A549 (cell line): Measurements from ENCODE around the gene ARHGEF38. TPM values are rescaled to one million over a fixed set of nuclear protein-coding genes. Genes with fewer than 3 reads are reported as not detected.

Source experiments
- ATAC-seq, 2 experiments: fragments of 200-7000 bp in 1 of 2; fragments of >200 bp in 1 of 2; cut with Nextera tagmentation in 1 of 2; cut with Tn5 transposase in 1 of 2; 3 replicates each; pipeline versions ENCODE4 v1.8.0 to v1.9.1; 2018 to 2020; ENCODE audit warnings: mild to moderate bottlenecking in 1 of 2, moderate library complexity in 1 of 2
- CTCF ChIA-PET: fragments of 300-600 bp; sonication (Branson Sonifier 250); formaldehyde crosslinking; extraction: SDS; loops from one replicate; lab custom pipeline; 2021; ENCODE audit warnings: antibody characterized with exemption, inconsistent platforms; lab: Yijun Ruan, JAX
- POLR2A ChIA-PET: fragments of 350-600 bp; formaldehyde crosslinking; extraction: SDS; loops from one replicate; lab custom pipeline; 2021; ENCODE audit warnings: antibody characterized with exemption, inconsistent platforms; lab: Yijun Ruan, JAX
- DNase-seq, 2 experiments: peaks; one replicate each; pipeline versions ENCODE4 v3.0.0 to v3.0.0-alpha.2; 2011 to 2016; ENCODE audit warnings: low read depth in 1 of 2, low spot score in 1 of 2
- FAIRE-seq: peaks from 2 replicates; lab custom pipeline; 2011; peaks lifted over from hg19 to GRCh38; lab: Jason Lieb, UNC
- H3K27ac ChIP-seq, 2 experiments: fragments of >200 bp; sonication (Bioruptor Twin); formaldehyde crosslinking; 3 replicates each; pipeline ENCODE4 v1.5.1; 2016 to 2017
- H3K4me1 ChIP-seq: fragments of >200 bp; sonication (Bioruptor Twin); formaldehyde crosslinking; 3 replicates; pipeline ENCODE4 v1.6.1; 2016
- H3K4me2 ChIP-seq: fragments of >200 bp; sonication (Bioruptor Twin); formaldehyde crosslinking; 3 replicates; pipeline ENCODE4 v1.6.1; 2016
- H3K4me3 ChIP-seq: fragments of >200 bp; sonication (Bioruptor Twin); formaldehyde crosslinking; 3 replicates; pipeline ENCODE4 v1.5.1; 2016
- H3K9me3 ChIP-seq: fragments of >200 bp; sonication (Bioruptor Twin); formaldehyde crosslinking; 3 replicates; pipeline ENCODE4 v1.6.1; 2016
- CHD4 ChIP-seq: fragments of 200-600 bp; sonication (generic); IDR thresholded peaks from 2 replicates; pipeline ENCODE4 v1.6.1; 2016; ENCODE audit warnings: antibody characterized with exemption, mild to moderate bottlenecking, borderline replicate concordance
- EHF ChIP-seq: fragments of 250-450 bp; sonication (Bioruptor Pico); IDR thresholded peaks from 2 replicates; pipeline ENCODE4 v1.5.0; 2020; ENCODE audit warnings: mild to moderate bottlenecking
- EHMT2 ChIP-seq: fragments of 200-600 bp; sonication (generic); IDR thresholded peaks from 2 replicates; pipeline ENCODE4 v1.6.1; 2016; ENCODE audit warnings: antibody characterized with exemption, low read depth, mild to moderate bottlenecking, moderate library complexity
- EP300 ChIP-seq, 2 experiments: fragments of >200 bp; sonication (Bioruptor Twin); formaldehyde crosslinking; IDR thresholded peaks; 2 replicates in 1 of 2; 3 replicates in 1 of 2; pipeline ENCODE4 v1.6.1; 2016 to 2017
- FOSL2 ChIP-seq, 2 experiments: fragments of 450-650 bp in 1 of 2; fragments of >200 bp in 1 of 2; sonication (Bioruptor Twin) in 1 of 2; formaldehyde crosslinking; IDR thresholded peaks; 2 replicates each; pipeline versions ENCODE4 v1.5.0 to v1.6.1; 2016 to 2020; ENCODE audit warnings: mild to moderate bottlenecking in 1 of 2, moderate library complexity in 1 of 2
- HES2 ChIP-seq: fragments of >200 bp; sonication (Bioruptor Twin); formaldehyde crosslinking; IDR thresholded peaks from 2 replicates; pipeline ENCODE4 v1.6.1; 2016
- HEYL ChIP-seq: fragments of 250-450 bp; sonication (Bioruptor Pico); IDR thresholded peaks from 2 replicates; pipeline ENCODE4 v1.8.0; 2021; ENCODE audit warnings: mild to moderate bottlenecking, moderate library complexity
- HOXB13 ChIP-seq: fragments of 250-450 bp; sonication (Bioruptor Pico); IDR thresholded peaks from 2 replicates; pipeline ENCODE4 v1.5.0; 2020; ENCODE audit warnings: low read depth, mild to moderate bottlenecking, moderate library complexity
- HOXB5 ChIP-seq: fragments of 250-450 bp; sonication (Bioruptor Pico); IDR thresholded peaks from 2 replicates; pipeline ENCODE4 v1.5.0; 2020; ENCODE audit warnings: mild to moderate bottlenecking, moderate library complexity
- JUNB ChIP-seq: fragments of >200 bp; sonication (Bioruptor Twin); formaldehyde crosslinking; IDR thresholded peaks from 2 replicates; pipeline ENCODE4 v1.6.1; 2016
- KDM1A ChIP-seq: fragments of 200-600 bp; sonication (generic); IDR thresholded peaks from 2 replicates; pipeline ENCODE4 v1.6.1; 2016; ENCODE audit warnings: low read depth, mild to moderate bottlenecking
- KDM5A ChIP-seq: fragments of 200-600 bp; sonication (generic); IDR thresholded peaks from 2 replicates; pipeline ENCODE4 v1.6.1; 2016; ENCODE audit warnings: antibody characterized with exemption, mild to moderate bottlenecking
- MAX ChIP-seq: IDR thresholded peaks from 2 replicates; pipeline ENCODE4 v1.6.1; 2012
- MAZ ChIP-seq: fragments of 150-350 bp; IDR thresholded peaks from 2 replicates; pipeline ENCODE4 v1.6.1; 2014; ENCODE audit warnings: antibody characterized with exemption, low read depth, low read length, borderline replicate concordance
- MYC ChIP-seq: IDR thresholded peaks from 2 replicates; pipeline ENCODE4 v1.6.1; 2012; ENCODE audit warnings: mild to moderate bottlenecking, inconsistent platforms, low read length, improper control_type of control experiment, borderline replicate concordance
- POLR2AphosphoS2 ChIP-seq: conservative IDR thresholded peaks from 2 replicates; pipeline ENCODE4 v1.6.1; 2012; ENCODE audit warnings: low read length, improper control_type of control experiment, inconsistent platforms
- RFX5 ChIP-seq: fragments of 450-650 bp; IDR thresholded peaks from 2 replicates; pipeline ENCODE4 v1.7.1; 2014; ENCODE audit warnings: antibody characterized with exemption, mild to moderate bottlenecking, moderate library complexity
- RNF2 ChIP-seq: fragments of 200-600 bp; sonication (generic); IDR thresholded peaks from 2 replicates; pipeline ENCODE4 v1.6.1; 2016; ENCODE audit warnings: low read depth, mild to moderate bottlenecking, antibody characterized with exemption, moderate library complexity, borderline replicate concordance
- TP53 ChIP-seq: fragments of 250-450 bp; sonication (Bioruptor Pico); IDR thresholded peaks from 2 replicates; pipeline ENCODE4 v1.5.0; 2021; ENCODE audit warnings: mild to moderate bottlenecking, moderate library complexity
- ZC3H11A ChIP-seq: fragments of 450-650 bp; IDR thresholded peaks from 2 replicates; pipeline ENCODE4 v1.6.1; 2014; ENCODE audit warnings: antibody characterized with exemption, mild to moderate bottlenecking
- WGBS: methylation state at CpG from one replicate; pipeline ENCODE4 v1.1.6; 2017; ENCODE audit errors: missing lambda C conversion rate; 5-methylcytosine and 5-hydroxymethylcytosine counted together
- polyA plus RNA-seq, 4 experiments: library from polyadenylated mRNA; depleted of rRNA in 3 of 4; stranded (reverse); fragments of >200 nt; fragmentation: RNase III in 1 of 4; extraction: RNeasy Plus Mini Kit Qiagen cat#74134 plus additional on column Dnase treatment in 1 of 4; gene quantifications; 2 replicates in 3 of 4; 3 replicates in 1 of 4; pipeline ENCODE4 v1.2.3, GENCODE V29; 2011 to 2017

The ARHGEF38 gene
- polyA plus RNA-seq, 2 of the 4 experiments (the other 2 are of a cell fraction), result 0.05 TPM; not detected in 1

- ChIA-PET CTCF (no interaction called here), POLR2A (no interaction called here)
- no peak overlapping the region for H3K4me3 ChIP-seq
- DNase-seq (no peak), ATAC-seq (no peak), FAIRE-seq (no peak)
- no peak for TF ChIP-seq JUNB
- TF ChIP-seq KDM5A, result no peak
- no peak for TF ChIP-seq EHMT2
- no peak for TF ChIP-seq ZC3H11A
- TF ChIP-seq POLR2AphosphoS2, result no peak
- TF ChIP-seq HOXB5 (CRISPR knock-in tag), result no peak
- no peak for TF ChIP-seq KDM1A
- no peak for TF ChIP-seq RFX5
- no peak for TF ChIP-seq MAZ
- no peak for TF ChIP-seq EP300 (IDR thresholded peaks at IDR 0.05)
- TF ChIP-seq TP53 (CRISPR knock-in tag), result no peak
- no peak for TF ChIP-seq CHD4
- TF ChIP-seq HES2, result no peak
- no peak for TF ChIP-seq MYC
- TF ChIP-seq RNF2, result no peak
- no peaks in the 10 kb centered on the region for H3K4me1 ChIP-seq
- H3K9me3 ChIP-seq, result no peaks in the 10 kb centered on the region
- no peak overlapping the region for H3K27ac ChIP-seq
- WGBS, result 60% methylated on average over 5 of the region's 5 CpGs
- H3K4me2 ChIP-seq, result no peak overlapping the region
Measured at GRCh38 chr4:105619188-105619931, 66.9 kb downstream of the ARHGEF38 start.

GRCh38 chr4:105620640-105621323 lies 68.4 kb downstream of the ARHGEF38 start:
- no peak overlapping the region for H3K27ac ChIP-seq
- no peaks in the 10 kb centered on the region for H3K9me3 ChIP-seq
- CTCF ChIA-PET, result no interaction called here
- no peaks in the 10 kb centered on the region for H3K4me1 ChIP-seq
- TF ChIP-seq FOSL2 (IDR thresholded peaks at IDR 0.05) (peak; percentile 29; the same call in 1 of the 2 replicates), FOSL2 (CRISPR knock-in tag; IDR thresholded peaks at IDR 0.05) (no peak), TP53 (CRISPR knock-in tag) (no peak)
- TF ChIP-seq, all 56 proteins: peak for 1
- WGBS, result 20% methylated on average over 1 of the region's 1 CpG
- H3K4me3 ChIP-seq, result no peak overlapping the region
- H3K4me2 ChIP-seq, result no peak overlapping the region
- DNase-seq (peak; percentile 2 to 5), FAIRE-seq (no peak), ATAC-seq (no peak; a peak in 2 of 6 replicates)
- POLR2A ChIA-PET, result no interaction called here

- no peaks in the 10 kb centered on the region for H3K9me3 ChIP-seq
- H3K4me2 ChIP-seq, result no peak overlapping the region
- no peak for TF ChIP-seq POLR2AphosphoS2
- ChIA-PET CTCF (no interaction called here), POLR2A (no interaction called here)
- no peak overlapping the region for H3K4me3 ChIP-seq
- FAIRE-seq (no peak), ATAC-seq (no peak), DNase-seq (peak in 1 of 2 experiments; percentile 6)
- WGBS, result 85% methylated on average over 4 of the region's 4 CpGs
- H3K4me1 ChIP-seq, result no peaks in the 10 kb centered on the region
- no peak overlapping the region for H3K27ac ChIP-seq
Measured at GRCh38 chr4:105622269-105622668, 69.8 kb downstream of the ARHGEF38 start.

- H3K4me1 ChIP-seq, result no peaks in the 10 kb centered on the region
- ATAC-seq, result no peak
- no peak overlapping the region for H3K27ac ChIP-seq
- no peak overlapping the region for H3K4me2 ChIP-seq
- H3K9me3 ChIP-seq, result no peaks in the 10 kb centered on the region
- ChIA-PET CTCF (no interaction called here), POLR2A (no interaction called here)
- no peak for DNase-seq
- H3K4me3 ChIP-seq, result no peak overlapping the region
- TF ChIP-seq HOXB13 (CRISPR knock-in tag) (no peak), MAX (no peak), EHF (no peak), HEYL (CRISPR knock-in tag) (no peak), POLR2AphosphoS2 (no peak), EHMT2 (no peak), ZC3H11A (no peak)
- no peak for FAIRE-seq
- 86% methylated on average over 4 of the region's 4 CpGs for WGBS
Measured at GRCh38 chr4:105623099-105623498, 70.7 kb downstream of the ARHGEF38 start.
